DMS53 treated with DMSO at 0.1 percent for 48 hours (cell line): ENCODE results near the gene CRYBA4.

Experiments
- DNase-seq: peaks from one replicate; lab custom pipeline; 2025; ENCODE audit not compliant: unreplicated experiment; lab: John Stamatoyannopoulos, UW

The CRYBA4 gene

GRCh38 chr22:26620197-26620596 is 1.6 kb upstream of the CRYBA4 start:
- no peak for DNase-seq

- DNase-seq, result no peak
Measured at GRCh38 chr22:26623984-26624383, 2.2 kb downstream of the CRYBA4 start.

GRCh38 chr22:26624803-26625202 is 3.0 kb downstream of the CRYBA4 start:
- DNase-seq, result no peak

GRCh38 chr22:26629988-26630761 is 8.4 kb downstream of the CRYBA4 start:
- no peak for DNase-seq

DNA sequence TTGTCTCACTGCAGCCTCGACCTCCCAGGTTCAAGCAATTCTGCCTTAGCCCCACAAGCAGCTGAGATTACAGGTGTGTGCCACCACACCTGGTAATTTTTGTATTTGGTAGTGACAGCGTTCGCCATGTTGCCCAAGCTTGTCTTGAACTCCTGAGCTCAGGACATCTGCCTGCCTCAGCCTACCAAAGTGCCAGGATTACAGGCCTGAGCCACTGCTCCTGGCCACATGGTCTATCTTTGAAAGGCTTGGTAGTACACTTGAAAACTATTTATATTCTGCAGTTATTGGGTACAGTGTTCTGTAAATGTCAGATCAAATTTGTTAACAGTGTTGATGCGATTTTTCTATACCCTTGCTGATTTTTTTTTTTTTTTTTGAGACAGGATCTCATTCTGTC is 9.5 kb downstream of the CRYBA4 start:
- DNase-seq, result no peak

- DNase-seq, result no peak
Measured at GRCh38 chr22:26632422-26633155, 10.8 kb downstream of the CRYBA4 start.

DNA sequence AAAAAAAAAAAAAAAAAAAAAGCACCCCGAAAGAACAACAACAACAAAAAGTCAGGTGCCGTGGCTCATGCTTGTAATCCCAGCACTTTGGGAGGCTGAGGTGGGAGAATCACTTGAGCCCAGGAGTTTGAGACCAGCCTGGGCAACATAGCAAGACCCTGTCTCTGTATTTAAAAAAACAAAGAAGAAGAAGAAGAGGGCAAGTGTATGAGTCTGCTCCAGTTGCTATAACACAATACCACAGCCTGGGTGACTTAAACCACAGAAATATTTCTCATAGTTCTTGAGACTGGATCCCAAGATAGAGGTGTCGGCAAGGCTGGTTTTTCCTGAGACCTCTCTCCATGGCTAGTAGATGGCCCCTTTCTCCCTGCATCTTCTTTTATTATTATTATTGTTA is 12.4 kb downstream of the CRYBA4 start:
- DNase-seq, result no peak

- no peak for DNase-seq
Measured at GRCh38 chr22:26635117-26635516, 13.4 kb downstream of the CRYBA4 start.

- no peak for DNase-seq
Measured at GRCh38 chr22:26636296-26636695, 14.5 kb downstream of the CRYBA4 start.

DNA sequence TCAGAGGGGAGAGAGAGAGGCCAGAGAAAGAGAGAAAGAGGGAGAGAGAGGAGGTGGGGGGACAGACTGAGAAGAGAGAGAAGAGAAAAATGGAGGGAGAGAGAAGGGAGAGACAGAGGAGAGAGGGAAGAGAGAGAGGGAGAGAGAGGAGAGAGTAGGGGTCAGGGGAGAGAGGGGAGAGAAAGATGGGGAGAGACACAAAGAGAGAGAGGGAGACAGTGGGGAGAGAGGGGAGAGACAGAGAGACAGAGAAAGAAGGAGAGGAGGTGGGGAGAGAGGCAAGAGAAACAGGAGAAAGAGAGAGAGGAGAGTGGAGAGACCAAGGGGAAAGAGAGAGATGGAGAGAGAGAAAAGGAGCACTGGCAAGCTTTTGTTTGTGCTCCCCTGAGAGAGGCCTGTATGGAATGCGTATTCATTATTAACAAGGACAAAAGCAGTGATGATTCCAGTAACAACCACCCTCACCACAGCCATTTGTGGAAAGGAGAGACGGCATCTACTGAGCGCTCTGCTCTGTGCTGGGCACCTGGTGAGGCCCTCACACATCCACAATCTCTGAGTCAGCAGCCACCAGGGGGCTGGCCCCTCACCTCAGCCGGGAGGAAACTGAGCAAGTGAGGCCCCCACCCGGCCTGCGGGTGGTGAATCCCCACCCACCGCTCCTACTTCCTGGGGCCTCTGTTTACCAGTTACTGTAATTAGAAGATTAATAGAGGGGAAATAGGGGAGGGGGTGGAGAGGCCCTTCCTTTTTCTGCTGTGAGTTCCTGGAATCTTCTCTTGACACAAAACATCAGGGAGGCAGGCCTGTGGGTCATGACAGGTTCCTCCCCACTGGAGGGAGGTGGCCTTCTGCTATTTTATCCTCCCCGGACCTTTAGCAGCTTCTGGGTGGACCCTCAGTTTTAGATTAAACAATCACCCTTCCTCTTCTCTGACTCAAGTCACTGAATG is 21.0 kb downstream of the CRYBA4 start:
- DNase-seq, result no peak

GRCh38 chr22:26643418-26644100 is 21.8 kb downstream of the CRYBA4 start:
- no peak for DNase-seq

DNA sequence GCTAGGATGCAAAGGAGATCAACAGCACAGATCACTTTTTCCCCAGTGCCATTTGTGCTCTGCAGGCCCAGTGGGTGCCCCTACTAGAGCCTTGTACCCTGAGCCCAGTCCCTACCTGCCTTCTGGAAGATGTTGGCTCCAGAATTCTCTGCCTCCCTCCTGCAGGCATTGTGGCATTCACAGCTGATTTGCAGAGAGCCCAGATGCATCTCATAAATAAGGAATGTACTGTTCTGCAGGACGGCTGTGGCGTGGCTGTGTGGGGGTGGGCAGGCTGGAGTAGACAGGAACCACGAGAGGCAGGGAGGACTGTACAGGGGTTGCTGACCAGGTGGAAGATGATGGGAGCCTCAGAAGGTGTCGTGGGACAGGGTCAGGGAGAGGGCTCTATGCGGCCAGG is 24.4 kb downstream of the CRYBA4 start:
- DNase-seq, result no peak

- peak; percentile 55 for DNase-seq
Measured at GRCh38 chr22:26648011-26648497, 26.3 kb downstream of the CRYBA4 start.

- DNase-seq, result no peak
Measured at GRCh38 chr22:26648528-26649388, 27.0 kb downstream of the CRYBA4 start.

GRCh38 chr22:26650722-26651421 is 29.1 kb downstream of the CRYBA4 start:
- no peak for DNase-seq

GRCh38 chr22:26651815-26652214 is 30.1 kb downstream of the CRYBA4 start:
- DNase-seq, result no peak

DNA sequence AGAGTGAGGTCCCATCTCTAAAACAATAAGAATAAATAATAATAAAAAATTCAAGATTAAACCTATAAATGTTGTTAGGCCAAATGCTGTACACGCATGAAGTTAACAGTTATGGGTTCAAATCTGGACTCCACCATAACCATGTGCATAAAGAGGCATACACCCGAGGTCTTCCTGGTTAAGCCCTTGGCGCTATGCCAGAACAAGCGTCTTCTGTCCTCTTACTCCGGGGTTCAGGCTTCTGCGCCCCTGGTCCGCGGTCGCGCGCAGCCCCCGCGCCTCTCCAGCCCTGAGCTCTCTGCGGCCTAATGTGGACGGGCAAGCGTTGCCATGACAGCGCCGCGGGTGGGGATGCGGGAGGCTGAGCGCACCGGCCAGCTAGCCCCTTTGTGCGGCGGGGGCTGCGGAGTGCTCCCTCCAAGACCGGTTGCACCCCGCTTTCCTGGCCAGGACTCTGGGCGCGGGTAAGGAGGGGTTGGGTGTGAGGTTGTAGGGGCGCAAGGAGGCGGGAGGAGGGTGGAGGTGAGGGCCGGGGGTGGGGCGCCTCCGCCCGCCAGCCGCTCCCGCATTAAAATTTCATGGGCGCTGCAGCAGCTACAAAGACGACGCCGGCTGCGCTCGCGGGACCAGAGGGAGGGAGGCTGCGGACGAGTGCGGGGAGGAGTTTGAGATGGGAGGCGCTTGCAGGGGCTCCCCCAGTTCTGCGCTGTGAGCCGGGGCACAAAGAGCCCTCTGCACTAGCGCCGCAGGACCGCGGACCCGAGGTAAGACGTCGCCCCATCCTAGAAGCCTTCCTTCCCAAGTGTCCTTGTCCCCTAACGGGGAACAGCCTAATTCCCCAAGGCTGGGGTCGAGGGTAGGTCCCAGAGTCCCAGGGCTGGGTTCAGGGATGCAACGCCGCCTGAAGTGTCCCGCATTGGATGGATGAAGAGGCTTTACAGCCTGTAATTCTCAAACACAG is 35.4 kb downstream of the CRYBA4 start, which contains the start of gene MIAT:
MIAT (plus strand) TSS at position 698 of the 961 bp plus-strand sequence.
- no peak for DNase-seq

DNA sequence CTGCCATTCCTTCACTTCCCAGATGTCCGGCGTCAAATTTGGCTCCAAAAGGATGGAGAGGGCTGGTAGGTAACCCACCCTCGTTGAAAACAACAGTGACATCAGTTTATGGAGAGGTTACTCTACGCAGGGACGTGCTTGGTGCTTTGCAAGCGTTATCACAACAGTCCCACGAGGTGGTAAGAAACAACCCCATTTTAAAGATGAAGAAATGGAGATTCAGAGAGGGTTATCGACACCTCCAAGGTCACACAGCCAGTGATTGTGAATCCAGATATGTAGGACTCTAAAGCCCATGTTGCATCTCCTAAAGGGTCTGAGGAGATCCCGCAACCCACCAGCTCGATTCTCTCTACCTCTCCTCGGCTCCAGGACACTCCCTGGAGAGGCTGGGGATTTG is 36.4 kb downstream of the CRYBA4 start:
- no peak for DNase-seq
